Measurements from ENCODE around the gene KRTAP4-5.
"Not testable (repeated sequence)": the region's sequence is repeated elsewhere in the genome, so short reads cannot be mapped to it uniquely, and the experiment has no call there.

The KRTAP4-5 gene

DNA sequence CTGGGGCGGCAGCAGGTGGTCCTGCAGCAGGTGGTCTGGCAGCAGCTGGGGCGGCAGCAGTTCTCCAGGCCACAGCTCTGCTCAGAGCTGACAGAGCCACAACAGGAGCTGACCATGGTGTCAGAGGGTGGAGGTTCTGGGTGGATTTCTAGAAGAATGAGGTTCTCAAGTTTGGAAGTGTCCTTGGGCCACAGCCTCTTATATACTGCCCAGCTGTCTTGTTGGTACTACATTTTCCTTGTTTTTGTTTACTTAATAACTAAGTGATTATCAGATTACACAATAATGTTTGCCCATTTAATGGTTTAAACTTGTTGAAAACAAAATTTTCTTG lies at the start of gene KRTAP4-5:
TSS of gene KRTAP4-5 (minus strand) at position 174 of the 334 bp plus-strand sequence. CDS start at position 116, 58 bp downstream.
- DNase-seq = no peak

DNA sequence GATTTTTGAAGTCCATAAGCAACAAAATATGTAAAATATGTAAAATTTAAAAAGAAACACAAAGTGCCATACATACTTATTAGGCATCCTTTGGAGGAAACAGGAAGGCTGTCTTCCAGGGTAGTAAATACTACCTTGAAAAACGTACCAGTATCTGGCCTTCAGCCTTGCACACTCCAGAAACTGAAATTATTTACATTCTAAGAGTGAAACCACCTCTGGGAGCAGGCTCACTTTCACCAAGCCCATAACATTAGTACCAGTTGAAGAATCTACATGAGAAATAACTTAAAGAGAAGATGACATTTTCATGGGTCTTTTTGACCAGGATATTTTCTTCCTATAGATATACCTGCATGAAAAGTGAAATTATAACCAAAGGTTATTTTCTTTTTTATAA lies 46.4 kb upstream of the KRTAP4-5 start:
- DNase-seq = no peak

GRCh38 chr17:41190328-41190727 lies 40.7 kb upstream of the KRTAP4-5 start:
- DNase-seq = no peak

DNA sequence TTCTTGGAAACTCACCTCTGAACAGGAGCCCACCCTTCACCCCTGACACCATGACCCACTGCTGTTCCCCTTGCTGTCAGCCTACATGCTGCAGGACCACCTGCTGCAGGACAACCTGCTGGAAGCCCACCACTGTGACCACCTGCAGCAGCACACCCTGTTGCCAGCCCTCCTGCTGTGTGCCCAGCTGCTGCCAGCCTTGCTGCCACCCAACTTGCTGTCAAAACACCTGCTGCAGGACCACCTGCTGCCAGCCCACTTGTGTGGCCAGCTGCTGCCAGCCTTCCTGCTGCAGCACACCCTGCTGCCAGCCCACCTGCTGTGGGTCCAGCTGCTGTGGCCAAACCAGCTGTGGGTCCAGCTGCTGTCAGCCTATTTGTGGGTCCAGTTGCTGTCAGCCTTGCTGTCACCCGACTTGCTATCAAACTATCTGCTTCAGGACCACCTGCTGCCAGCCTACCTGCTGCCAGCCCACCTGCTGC lies 40.3 kb upstream of the KRTAP4-5 start, which contains the start of gene KRTAP9-1:
TSS of gene KRTAP9-1 (plus strand) at position 51 of the 482 bp plus-strand sequence. CDS start at position 51, 0 bp downstream.
- DNase-seq = not testable (repeated sequence)

- DNase-seq = no peak
Measured at GRCh38 chr17:41186872-41187271, 37.2 kb upstream of the KRTAP4-5 start.

- DNase-seq = no peak
Measured at GRCh38 chr17:41185001-41185400, 35.4 kb upstream of the KRTAP4-5 start.

DNA sequence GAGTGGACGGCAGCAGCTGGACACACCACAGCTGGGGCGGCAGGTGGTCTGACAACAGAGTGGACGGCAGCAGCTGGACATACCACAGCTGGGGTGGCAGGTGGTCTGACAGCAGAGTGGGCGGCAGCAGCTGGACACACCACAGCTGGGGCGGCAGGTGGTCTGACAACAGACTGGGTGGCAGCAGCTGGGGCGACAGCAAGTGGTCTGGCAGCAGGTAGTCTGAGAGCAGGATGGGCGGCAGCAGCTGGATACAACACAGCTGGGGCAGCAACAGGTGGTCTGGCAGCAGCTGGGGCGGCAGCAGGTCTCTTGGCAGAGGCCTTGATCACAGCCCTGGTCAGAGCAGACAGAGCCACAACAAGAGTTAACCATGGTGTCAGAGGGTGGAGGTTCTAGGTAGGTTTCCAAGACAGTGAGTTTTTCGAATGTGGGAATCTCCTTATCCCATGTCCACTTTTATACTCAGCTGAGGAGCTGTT lies 34.9 kb upstream of the KRTAP4-5 start, which contains the start of gene KRTAP4-1:
TSS of gene KRTAP4-1 (minus strand) at position 432 of the 482 bp plus-strand sequence. CDS start at position 375, 57 bp downstream.
- DNase-seq = no peak

GRCh38 chr17:41178843-41179616 lies 29.4 kb upstream of the KRTAP4-5 start:
- DNase-seq = no peak

- no peak for DNase-seq
Measured at GRCh38 chr17:41178341-41178740, 28.7 kb upstream of the KRTAP4-5 start.

DNA sequence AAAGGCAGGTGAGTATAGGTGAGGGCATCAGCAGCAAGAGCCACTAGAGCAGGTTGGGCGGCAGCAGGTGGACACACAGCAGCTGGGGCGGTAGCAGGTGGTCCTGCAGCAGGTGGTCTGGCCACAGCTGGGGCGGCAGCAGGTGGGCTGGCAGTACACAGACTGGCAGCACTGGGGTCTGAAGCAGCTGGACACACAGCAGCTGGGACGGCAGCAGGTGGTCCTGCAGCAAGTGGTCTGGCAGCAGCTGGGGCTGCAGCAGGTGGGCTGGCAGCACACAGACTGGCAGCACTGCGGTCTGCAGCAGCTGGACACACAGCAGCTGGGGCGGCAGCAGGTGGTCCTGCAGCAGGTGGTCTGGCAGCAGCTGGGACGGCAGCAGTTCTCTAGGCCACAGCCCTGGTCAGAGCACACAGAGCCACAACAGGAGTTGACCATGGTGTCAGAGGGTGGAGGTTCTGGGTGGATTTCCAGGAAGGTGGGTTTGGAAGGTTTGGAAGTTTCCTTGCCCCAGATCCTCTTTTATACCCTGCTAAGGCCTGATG lies 28.2 kb upstream of the KRTAP4-5 start, which contains the start of gene KRTAP4-2:
TSS of gene KRTAP4-2 (minus strand) at position 495 of the 545 bp plus-strand sequence. CDS start at position 438, 57 bp downstream.
- DNase-seq = no peak

DNA sequence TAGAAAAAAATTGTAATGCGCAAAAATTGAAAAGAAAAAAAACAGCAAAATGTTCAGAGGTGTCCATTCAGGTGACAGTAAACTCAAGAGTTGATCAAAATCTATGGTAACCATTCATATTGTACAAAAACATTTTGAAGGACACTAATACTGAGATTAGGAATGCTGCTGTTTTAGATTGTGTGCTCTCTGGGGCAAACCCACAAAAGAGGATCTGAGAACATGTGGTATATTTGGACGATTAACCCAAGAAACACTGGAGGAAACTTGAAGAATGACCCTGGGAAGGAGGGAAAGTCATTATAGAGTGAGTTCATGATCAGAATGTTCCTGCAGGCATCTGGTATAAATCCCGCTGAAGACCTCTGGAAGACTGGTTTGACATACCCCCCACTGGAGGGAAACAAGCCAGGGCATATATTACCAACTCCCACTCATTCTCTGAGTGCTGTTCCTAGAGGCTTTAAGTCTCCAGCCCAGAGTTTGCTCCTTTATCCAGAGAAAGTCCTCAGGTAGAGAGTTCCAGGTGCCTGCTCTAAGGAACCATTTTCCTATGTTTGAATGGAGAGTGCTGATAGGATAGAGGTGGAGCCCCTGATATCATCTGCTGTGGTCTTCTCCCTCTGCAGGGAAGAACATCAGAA lies 27.2 kb upstream of the KRTAP4-5 start:
- no peak for DNase-seq

DNA sequence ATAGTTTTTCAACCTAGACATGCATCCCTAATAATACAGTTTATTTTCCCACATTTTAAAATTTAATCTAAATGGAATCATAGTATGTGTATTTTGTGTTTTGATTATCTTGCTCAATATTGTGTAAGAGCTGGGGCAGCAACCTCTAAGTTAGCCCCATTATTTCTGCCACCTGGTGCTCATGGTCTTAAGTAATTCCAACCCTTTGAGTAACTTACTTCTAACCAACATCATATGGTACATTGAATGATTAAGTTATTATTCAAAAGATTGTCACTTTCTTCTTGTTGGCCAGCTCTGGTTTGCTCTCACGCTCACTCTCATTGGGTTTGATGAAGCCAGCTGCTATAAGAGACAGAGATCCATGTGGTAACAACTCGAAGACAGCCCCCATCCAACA lies 22.3 kb upstream of the KRTAP4-5 start:
- DNase-seq = no peak

- DNase-seq = no peak
Measured at GRCh38 chr17:41168121-41168520, 18.5 kb upstream of the KRTAP4-5 start, which contains the start of gene KRTAP4-3. KRTAP4-3 (minus strand) TSS chr17:41168221; CDS start chr17:41168172, 49 bp downstream.

- DNase-seq = no peak
Measured at GRCh38 chr17:41167561-41167960, 17.9 kb upstream of the KRTAP4-5 start.

GRCh38 chr17:41163828-41164227 lies 14.2 kb upstream of the KRTAP4-5 start:
- DNase-seq = no peak

- DNase-seq = no peak
Measured at GRCh38 chr17:41160648-41161047, 11.0 kb upstream of the KRTAP4-5 start, which contains the start of gene KRTAP4-4. KRTAP4-4 (minus strand) TSS chr17:41160748; CDS start chr17:41160691, 57 bp downstream.

- DNase-seq = not testable (repeated sequence)
Measured at GRCh38 chr17:41160190-41160589, 10.6 kb upstream of the KRTAP4-5 start.

- no peak for DNase-seq
Measured at GRCh38 chr17:41153856-41154255, 4.2 kb upstream of the KRTAP4-5 start.

- DNase-seq = no peak
Measured at GRCh38 chr17:41151525-41151924, 1.9 kb upstream of the KRTAP4-5 start.

- no peak for DNase-seq
Measured at GRCh38 chr17:41150026-41150425, 401 bp upstream of the KRTAP4-5 start.

GRCh38 chr17:41148971-41149651 lies 514 bp downstream of the KRTAP4-5 start:
- DNase-seq = not testable (repeated sequence)

DNA sequence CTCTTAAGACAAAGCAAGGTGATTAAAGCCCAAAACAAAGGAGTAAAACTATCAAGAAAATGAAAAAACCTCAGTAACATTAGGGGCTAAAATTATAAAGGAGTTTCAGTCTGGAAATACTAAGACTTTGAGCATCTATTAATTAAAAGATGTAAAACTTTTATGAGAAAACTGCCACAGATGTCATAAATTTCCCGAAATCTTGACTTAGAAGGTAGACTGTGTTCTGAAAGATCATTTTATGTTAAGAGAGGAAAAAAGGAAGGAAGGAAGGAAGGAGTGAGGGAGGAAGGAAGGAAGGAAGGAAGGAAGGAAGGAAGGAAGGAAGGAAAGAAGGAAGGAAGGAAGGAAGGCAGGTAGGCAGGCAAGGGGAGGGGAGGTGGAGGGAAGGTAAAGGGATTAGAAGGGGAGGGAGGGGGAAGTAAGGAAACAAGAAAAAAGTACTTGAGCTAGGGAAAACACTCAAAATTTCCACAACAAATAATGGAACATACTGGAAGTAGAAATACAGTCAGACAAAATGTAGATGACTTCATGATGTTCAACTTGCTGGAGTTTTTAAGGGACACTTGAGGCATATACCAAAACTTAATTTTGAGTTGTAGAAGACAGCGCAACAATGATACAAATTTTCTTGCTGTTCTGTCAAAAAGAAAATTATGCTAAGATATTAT lies 2.0 kb downstream of the KRTAP4-5 start:
- DNase-seq = no peak

All from activated effector memory CD4-positive, alpha-beta T cell treated with anti-CD3 and anti-CD28 coated beads, Interleukin-2, amount 50 U/mL, for 16 hours (primary cell).